ENCODE results near the gene STATH.

GRCh38 chr4:69977582-69977981 is 18.2 kb upstream of the STATH start:
- TF ChIP-seq EZH2 (IDR thresholded peaks at IDR 0.05; ENCODE audit: borderline replicate concordance, low read length) (no peak), CTCF (conservative IDR thresholded peaks at IDR 0.05 in 1 of 2, IDR thresholded peaks at IDR 0.05 in 1 of 2; ENCODE audit: extremely low read depth in 1 of 2, insufficient read depth in 1 of 2, low read depth in 1 of 2, low read length in 2 of 2) (no peak)

Measured in mammary epithelial cell (primary cell).